Coronary artery (tissue), 2 donors: ENCODE measurements around the gene C5orf58.

ENCODE experiments used
- DNase-seq: peaks from one replicate; pipeline ENCODE4 v3.0.0-alpha.2; 2017; ENCODE audit warnings: low spot score
- H3K27ac ChIP-seq, 2 donors: fragments of 200-600 bp; sonication (generic); one replicate each; pipeline ENCODE4 v1.5.1; 2016 to 2019
- H3K4me3 ChIP-seq: fragments of 200-600 bp; sonication (generic); 2 replicates; pipeline ENCODE4 v1.5.1; 2016; ENCODE audit warnings: mild to moderate bottlenecking, moderate library complexity
- TF ChIP-seq, protein P1 (sequence below): fragments of 200-600 bp; sonication (generic); IDR thresholded peaks from one replicate; pipeline ENCODE4 v1.5.1; 2019; ENCODE audit warnings: antibody characterized with exemption

The C5orf58 gene

DNA sequence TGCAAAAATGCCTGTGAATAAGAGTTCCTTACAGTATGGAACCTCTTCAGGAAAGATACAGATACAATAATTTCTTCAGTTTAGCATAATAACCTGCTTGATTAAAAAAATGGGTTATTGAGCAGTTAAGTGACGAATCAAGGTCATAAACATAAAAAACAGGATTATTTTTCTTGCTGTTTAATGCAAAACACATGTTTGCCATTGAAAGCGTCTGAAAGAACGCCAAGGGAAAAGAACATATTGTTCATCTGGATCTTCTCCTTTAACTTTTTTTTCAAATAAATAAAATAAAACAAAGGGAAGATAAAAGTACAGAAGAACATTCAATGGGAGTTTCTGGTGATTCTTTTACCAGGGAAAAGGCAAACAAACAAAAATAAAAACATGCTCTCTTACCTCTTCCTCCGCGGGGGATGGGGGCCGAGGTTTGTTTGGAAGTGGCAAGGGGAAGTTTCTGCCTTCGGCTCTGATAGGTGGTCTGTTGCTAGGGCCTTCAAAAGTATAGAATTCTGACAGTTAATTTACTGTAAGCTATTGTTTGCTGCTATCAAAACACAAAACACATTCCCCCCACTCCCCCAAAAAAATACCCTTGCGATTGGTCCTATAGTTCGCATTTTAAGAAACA lies 20.1 kb downstream of the C5orf58 start:
- H3K4me3 ChIP-seq = no peak overlapping the region
- no peak overlapping the region for H3K27ac ChIP-seq
- no peak for DNase-seq
- TF ChIP-seq, protein P1, sequence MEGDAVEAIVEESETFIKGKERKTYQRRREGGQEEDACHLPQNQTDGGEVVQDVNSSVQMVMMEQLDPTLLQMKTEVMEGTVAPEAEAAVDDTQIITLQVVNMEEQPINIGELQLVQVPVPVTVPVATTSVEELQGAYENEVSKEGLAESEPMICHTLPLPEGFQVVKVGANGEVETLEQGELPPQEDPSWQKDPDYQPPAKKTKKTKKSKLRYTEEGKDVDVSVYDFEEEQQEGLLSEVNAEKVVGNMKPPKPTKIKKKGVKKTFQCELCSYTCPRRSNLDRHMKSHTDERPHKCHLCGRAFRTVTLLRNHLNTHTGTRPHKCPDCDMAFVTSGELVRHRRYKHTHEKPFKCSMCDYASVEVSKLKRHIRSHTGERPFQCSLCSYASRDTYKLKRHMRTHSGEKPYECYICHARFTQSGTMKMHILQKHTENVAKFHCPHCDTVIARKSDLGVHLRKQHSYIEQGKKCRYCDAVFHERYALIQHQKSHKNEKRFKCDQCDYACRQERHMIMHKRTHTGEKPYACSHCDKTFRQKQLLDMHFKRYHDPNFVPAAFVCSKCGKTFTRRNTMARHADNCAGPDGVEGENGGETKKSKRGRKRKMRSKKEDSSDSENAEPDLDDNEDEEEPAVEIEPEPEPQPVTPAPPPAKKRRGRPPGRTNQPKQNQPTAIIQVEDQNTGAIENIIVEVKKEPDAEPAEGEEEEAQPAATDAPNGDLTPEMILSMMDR = no peak

DNA sequence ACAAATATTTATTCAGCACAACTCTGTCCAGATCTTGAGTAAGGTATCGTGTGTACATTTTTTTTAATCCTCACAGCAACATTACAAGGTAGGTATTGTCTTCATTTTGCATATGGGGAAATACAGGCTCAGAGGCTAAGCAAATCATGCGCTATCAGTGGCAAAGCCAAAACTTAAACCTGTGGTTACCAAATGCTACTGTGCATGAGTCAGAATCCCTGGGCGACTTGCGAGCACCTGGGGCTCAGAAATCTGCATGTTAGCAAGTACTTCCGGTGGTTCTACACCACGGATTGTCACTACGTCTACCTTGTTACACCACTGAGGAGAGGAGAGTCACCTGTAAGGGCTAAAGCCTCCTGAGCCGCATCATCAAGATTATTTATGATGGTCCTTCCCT lies 21.3 kb downstream of the C5orf58 start:
- TF ChIP-seq, protein P1 = no peak
- no peak for DNase-seq
- H3K4me3 ChIP-seq = no peak overlapping the region
- H3K27ac ChIP-seq = no peak overlapping the region

DNA sequence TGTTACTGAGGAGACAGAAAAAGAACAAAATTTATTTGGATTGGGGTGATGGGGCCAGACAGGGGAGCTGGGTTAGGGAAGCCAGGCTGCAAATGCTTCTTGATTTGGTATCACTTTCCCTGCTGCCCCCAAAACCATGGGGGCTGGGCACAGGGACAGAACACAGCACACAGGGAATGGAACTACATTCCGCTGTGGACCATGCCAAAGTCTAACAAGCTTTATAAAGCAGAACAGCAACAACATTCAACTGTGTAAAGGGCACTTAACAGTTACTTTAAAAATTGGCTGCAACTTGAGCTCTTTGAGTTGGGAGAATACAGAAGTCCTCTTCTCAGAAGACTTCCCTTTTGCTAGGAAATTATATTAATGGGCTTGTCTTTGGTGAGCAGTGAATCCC lies 23.8 kb downstream of the C5orf58 start:
- Histone ChIP-seq H3K4me3 (no peak overlapping the region), H3K27ac (no peak overlapping the region)
- TF ChIP-seq, protein P1 = no peak
- no peak for DNase-seq

DNA sequence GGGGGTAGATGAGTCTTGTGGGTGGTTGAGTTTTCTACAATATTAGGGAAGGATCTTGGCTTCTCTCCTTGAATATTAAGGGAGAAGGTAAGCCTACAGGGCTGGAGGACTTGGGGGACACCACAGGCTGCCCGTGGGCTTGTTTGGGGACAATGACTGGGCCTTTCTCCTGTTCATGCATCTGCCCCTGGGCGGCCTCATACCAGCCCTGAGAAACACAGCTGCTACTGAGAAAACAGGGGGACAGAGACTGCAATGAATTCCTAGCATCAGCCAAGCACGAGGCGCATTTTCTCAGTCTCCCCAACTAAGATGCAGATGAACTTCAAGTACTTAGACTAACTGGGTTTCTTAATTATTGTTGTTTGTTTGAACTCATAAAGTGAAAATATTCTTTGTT lies 24.6 kb downstream of the C5orf58 start:
- Histone ChIP-seq H3K4me3 (no peak overlapping the region), H3K27ac (no peak overlapping the region)
- TF ChIP-seq, protein P1 = no peak
- no peak for DNase-seq

DNA sequence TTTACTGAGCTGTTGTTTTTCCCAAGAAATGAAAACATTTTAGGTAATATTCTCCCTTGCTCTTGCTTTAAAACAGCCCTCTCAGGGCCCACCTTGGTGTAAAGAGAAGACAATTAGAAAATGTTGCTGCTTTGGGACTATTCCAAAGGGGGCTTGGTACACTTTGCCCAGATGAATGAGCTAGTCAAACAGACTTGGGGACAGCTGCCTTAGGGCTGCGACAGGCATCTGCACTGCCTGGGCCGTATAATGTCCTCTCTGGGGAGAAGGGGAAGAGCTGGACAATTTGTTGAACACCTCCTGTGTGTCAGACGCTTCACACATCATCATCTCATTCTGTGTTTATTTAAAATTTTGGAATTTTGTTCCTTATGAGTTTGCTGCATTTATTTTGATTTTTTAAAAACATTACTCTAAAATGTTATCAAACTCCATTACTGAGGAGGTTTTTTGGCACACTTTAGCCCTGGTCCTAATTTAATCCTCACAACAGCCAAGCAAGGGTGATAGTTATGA lies 28.8 kb downstream of the C5orf58 start:
- DNase-seq = no peak
- Histone ChIP-seq H3K27ac (no peak overlapping the region), H3K4me3 (no peak overlapping the region)
- TF ChIP-seq, protein P1 = no peak

DNA sequence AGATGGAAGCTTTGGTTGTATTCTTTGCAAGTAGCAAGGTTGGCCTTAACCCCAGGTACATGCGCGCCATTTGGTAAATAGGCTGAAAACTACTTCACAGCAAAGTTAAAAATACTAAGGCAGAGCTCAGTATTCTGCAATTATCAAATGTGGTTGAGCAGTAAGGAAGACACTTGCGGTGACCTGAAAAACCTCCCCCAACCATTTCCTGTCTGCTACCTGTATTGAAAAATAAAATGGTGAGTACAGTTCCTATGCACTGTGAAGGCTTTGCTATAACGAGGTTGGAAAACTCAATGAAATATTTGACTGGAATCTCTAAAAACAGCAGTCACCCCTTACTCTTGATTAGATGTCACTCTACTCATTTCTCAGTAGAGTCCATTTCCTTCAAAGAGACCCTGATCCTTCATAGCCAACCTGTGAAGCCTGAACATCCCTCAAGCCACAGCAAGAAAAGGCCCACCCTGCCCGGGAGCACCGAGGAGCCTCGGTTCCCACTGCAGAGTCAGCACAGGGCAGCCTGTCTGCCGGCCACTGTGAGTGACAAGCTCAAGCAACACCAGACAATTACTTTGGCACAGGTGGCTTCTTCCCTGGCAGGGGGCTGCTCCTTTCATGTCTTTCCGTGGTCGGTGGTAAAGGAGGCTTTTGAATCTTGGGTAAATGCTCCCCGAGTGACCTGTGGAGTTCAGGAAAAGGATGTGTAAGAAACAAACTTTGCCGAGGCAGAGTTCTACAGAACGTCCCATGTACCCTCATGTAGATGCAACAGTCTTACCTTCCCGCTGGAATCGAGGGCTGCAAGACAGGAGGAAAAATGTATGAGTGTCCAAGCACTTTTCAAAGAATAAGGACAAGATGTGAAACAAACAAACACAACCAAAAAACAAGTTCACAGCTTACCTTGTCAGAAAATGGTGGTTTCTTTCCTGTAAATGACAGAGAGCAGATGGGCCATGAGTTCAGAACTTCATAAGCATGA lies 29.6 kb downstream of the C5orf58 start:
- Histone ChIP-seq H3K27ac (no peak overlapping the region), H3K4me3 (no peak overlapping the region)
- no peak for DNase-seq
- TF ChIP-seq, protein P1 = no peak
